Testis (tissue), 3 donors: ENCODE measurements around the gene DIAPH2. TPM values are rescaled to one million over a fixed set of nuclear protein-coding genes. Genes with fewer than 3 reads are reported as not detected.

Source experiments
- DNase-seq: peaks from one replicate; pipeline ENCODE4 v3.0.0-alpha.2; 2019
- H3K27ac ChIP-seq, 2 donors: fragments of 200-600 bp; sonication (generic); one replicate each; pipeline ENCODE4 v1.5.1; 2019
- H3K27me3 ChIP-seq: fragments of 200-600 bp; sonication (generic); one replicate; pipeline ENCODE4 v1.5.1; 2019
- H3K36me3 ChIP-seq: fragments of 200-600 bp; sonication (generic); one replicate; pipeline ENCODE4 v1.5.1; 2017; ENCODE audit warnings: low read depth; ENCODE audit errors: missing control alignments
- H3K4me1 ChIP-seq: fragments of 200-600 bp; sonication (generic); one replicate; pipeline ENCODE4 v1.5.1; 2019
- H3K4me3 ChIP-seq, 2 donors: fragments of 200-600 bp; sonication (generic); one replicate each; pipeline ENCODE4 v1.5.1; 2017 to 2019
- H3K9me3 ChIP-seq: fragments of 200-600 bp; sonication (generic); one replicate; pipeline ENCODE4 v1.5.1; 2017
- CTCF ChIP-seq, 3 experiments: fragments of 450-650 bp in 2 of 3; fragments of 200-600 bp in 1 of 3; sonication (generic) in 1 of 3; IDR thresholded peaks; one replicate each; pipeline ENCODE4 v1.5.1; 2016 to 2019; ENCODE audit warnings: antibody characterized with exemption in 3 of 3, mild to moderate bottlenecking in 2 of 3, moderate library complexity in 1 of 3
- POLR2A ChIP-seq: fragments of 450-650 bp; IDR thresholded peaks from one replicate; pipeline ENCODE4 v1.6.1; 2017; ENCODE audit warnings: antibody characterized with exemption, mild to moderate bottlenecking, moderate library complexity
- WGBS, 2 donors: methylation state at CpG; one replicate each; pipeline ENCODE4 v1.1.5; 2018; 5-methylcytosine and 5-hydroxymethylcytosine counted together
- intact Hi-C: fragments of 100-400 bp; cut with DNase I; formaldehyde crosslinking; loops from one replicate; pipeline ENCODE4 v1.15.1; 2023; ENCODE audit warnings: low total_unique reads
- polyA plus RNA-seq: library from polyadenylated mRNA; stranded (reverse); fragments of 350-450 nt; fragmentation: Illumina TruSeq; extraction: RNeasy Lipid Tissue Mini Kit (QIAGEN cat#74804); gene quantifications from one replicate; pipeline ENCODE4 v1.2.3, GENCODE V29; 2014; ENCODE audit warnings: low read depth, low replicate concordance; ENCODE audit not compliant: insufficient read depth
- total RNA-seq, 2 donors: library from RNA; depleted of rRNA; stranded (reverse); fragments of >200 nt; gene quantifications; one replicate each; pipeline ENCODE4 v1.2.3, GENCODE V29; 2016

Gene DIAPH2
- total and polyA plus RNA-seq, 3 donors from 2014 or later: 13.1 to 68.3 (median 67.4) TPM

GRCh38 chrX:97260679-97261078 lies 576.0 kb downstream of the DIAPH2 start:
- TF ChIP-seq CTCF (IDR thresholded peaks at IDR 0.05) (no peak), POLR2A (no peak)
- Histone ChIP-seq H3K36me3 (no peaks in the 10 kb centered on the region), H3K4me3 (no peak overlapping the region), H3K4me1 (no peaks in the 10 kb centered on the region), H3K27ac (no peak overlapping the region), H3K9me3 (no peaks in the 10 kb centered on the region), H3K27me3 (no peaks in the 10 kb centered on the region)
- WGBS, 2 donors: 82 to 86% methylated on average over 5 of the region's 5 CpGs
- DNase-seq: no peak
- intact Hi-C loops: no loop called here

- Histone ChIP-seq H3K4me3 (no peak overlapping the region), H3K9me3 (no peaks in the 10 kb centered on the region), H3K4me1 (no peaks in the 10 kb centered on the region), H3K36me3 (no peaks in the 10 kb centered on the region), H3K27me3 (no peaks in the 10 kb centered on the region), H3K27ac (no peak overlapping the region)
- TF ChIP-seq POLR2A (no peak), CTCF (IDR thresholded peaks at IDR 0.05) (no peak)
- no peak for DNase-seq
- intact Hi-C loops: no loop called here
- WGBS, 2 donors: 72 to 73% methylated on average over 2 of the region's 2 CpGs
These were observed 581.9 kb downstream of the DIAPH2 start for GRCh38 chrX:97266406-97267121.

GRCh38 chrX:97267396-97268181 lies 582.9 kb downstream of the DIAPH2 start:
- no peak for TF ChIP-seq CTCF (IDR thresholded peaks at IDR 0.05)
- Histone ChIP-seq H3K27me3 (no peaks in the 10 kb centered on the region), H3K27ac (no peak overlapping the region), H3K4me1 (no peaks in the 10 kb centered on the region), H3K4me3 (no peak overlapping the region), H3K36me3 (no peaks in the 10 kb centered on the region), H3K9me3 (no peaks in the 10 kb centered on the region)
- 62 to 73% methylated on average over 4 of the region's 4 CpGs for WGBS, 2 donors
- intact Hi-C loops: no loop called here
- no peak for DNase-seq

- TF ChIP-seq POLR2A (no peak), CTCF (IDR thresholded peaks at IDR 0.05) (no peak)
- intact Hi-C loops: no loop called here
- WGBS, 2 donors: 59 to 60% methylated on average over 2 of the region's 2 CpGs
- H3K9me3 ChIP-seq: no peaks in the 10 kb centered on the region
- no peak overlapping the region for H3K27ac ChIP-seq
- H3K27me3 ChIP-seq: no peaks in the 10 kb centered on the region
- H3K36me3 ChIP-seq: no peaks in the 10 kb centered on the region
- no peaks in the 10 kb centered on the region for H3K4me1 ChIP-seq
- H3K4me3 ChIP-seq: no peak overlapping the region
- no peak for DNase-seq
These were observed 583.6 kb downstream of the DIAPH2 start for GRCh38 chrX:97268182-97268680.
